AG08395 (cell line): Measurements from ENCODE around the gene PNKD.

Experiments
- DNase-seq: peaks from one replicate; pipeline ENCODE4 v3.0.0; 2012; ENCODE audit warnings: mixed read lengths, low spot score

The PNKD gene

DNA sequence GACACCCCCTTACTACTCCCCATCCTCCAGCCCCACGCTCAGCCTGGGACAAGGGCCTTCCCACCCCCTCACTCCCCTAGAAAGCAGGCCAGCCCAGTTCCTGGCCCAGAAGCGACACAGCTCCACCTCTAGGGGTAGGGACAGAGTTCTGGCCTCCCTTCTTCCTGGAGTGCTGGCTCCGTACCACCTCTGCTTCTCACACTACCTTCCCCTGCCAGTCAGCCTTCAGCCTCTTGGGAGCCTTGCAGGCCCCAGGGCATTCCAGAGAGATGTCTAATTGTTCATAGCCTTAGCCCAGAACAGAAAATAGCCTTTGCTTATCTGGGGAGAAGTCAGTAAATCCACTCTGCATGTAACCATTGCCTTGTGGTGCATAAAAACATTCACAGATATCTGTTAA, 73.3 kb downstream of the PNKD start:
- DNase-seq: peak; percentile 68

DNA sequence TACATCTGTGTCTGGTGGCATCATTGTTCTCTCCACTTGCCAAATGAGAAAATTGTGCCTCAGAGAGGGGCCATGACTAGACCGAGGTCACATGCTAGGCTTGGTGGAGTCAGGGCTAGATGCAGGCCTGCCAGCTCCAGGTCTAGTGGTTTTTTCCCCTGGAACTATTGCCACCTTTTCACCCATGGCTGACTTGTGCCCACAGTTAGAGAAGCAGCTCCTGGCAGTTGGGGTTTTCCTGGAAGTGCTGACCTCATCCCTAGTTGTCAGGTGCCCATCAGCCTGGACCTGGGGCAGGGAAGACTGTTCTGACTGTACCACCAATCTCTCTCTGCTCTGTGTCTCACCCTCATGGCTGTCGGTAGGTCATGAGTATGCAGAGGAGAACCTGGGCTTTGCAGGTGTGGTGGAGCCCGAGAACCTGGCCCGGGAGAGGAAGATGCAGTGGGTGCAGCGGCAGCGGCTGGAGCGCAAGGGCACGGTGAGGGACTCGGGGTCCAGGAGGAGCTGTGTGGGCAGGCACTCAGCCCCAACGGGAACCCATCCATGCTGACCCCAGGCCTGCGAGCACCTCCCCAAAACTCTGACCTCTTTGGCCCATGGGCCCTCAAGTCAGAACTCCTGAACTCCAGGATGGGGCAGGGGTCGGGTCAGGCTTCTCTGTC, 73.9 kb downstream of the PNKD start:
- no peak for DNase-seq

DNA sequence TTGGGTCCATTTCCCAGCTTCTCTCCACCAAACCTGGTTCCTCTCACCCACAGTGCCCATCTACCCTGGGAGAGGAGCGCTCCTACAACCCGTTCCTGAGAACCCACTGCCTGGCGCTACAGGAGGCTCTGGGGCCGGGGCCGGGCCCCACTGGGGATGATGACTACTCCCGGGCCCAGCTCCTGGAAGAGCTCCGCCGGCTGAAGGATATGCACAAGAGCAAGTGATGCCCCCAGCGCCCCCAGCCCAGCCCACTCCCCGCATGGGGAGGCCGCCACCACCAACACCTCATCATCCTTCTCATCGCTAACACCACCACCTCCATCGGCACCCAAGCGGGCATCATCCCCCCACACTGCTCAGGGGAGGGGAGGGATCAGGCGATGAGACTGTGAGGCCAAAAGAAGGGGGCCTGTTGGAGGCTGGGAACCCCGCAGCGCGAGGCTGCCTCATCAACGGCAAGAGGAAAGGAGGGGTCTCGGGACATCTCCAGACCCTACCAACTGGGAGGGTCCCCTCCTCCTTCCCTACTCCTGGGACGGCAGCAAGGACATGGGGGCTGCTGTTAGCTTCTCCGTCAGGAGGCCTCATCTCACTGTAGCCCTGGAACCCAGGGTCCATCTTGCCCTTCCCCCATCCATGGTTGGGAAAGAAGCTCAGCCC, 74.6 kb downstream of the PNKD start:
- no peak for DNase-seq

DNA sequence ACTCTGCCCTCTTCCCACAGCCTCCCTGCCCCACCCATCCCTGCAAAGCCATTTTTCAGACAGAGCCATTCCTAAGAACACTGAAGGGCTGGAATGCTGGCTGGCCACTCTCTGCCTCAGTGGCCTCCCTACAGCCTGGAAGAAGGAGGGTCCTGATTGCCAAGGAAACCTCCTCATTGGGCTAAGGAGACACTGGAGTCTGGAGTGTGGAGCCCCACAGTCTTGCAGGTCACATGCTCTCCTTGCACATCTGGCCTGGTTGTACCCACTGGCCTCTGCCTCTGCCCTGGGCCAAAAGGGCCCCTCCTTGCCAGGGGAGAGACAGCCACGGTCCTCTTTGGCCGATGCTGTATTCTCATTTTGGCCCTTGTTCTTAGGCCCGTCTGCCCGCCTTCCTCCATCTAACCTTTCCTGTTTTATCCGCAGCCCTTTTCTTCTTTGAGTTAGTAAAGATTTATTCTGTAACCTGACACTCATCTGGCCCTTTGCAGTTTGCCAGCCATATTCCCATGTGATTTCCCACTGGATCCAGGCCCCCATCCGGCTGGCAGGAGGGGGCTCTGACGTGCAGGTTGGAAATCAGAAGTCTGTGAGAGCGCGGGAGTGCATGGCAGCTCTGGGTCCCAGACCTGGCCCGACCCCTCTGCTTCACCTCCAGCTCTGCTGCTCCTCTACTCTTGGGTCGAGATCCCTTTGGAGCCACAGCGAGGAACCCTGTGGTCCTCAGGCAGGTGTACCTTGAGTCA, 75.3 kb downstream of the PNKD start:
- no peak for DNase-seq

- DNase-seq: no peak
These were observed 76.9 kb downstream of the PNKD start for GRCh38 chr2:218347172-218347571.

GRCh38 chr2:218354045-218354444, 83.7 kb downstream of the PNKD start:
- no peak for DNase-seq

DNA sequence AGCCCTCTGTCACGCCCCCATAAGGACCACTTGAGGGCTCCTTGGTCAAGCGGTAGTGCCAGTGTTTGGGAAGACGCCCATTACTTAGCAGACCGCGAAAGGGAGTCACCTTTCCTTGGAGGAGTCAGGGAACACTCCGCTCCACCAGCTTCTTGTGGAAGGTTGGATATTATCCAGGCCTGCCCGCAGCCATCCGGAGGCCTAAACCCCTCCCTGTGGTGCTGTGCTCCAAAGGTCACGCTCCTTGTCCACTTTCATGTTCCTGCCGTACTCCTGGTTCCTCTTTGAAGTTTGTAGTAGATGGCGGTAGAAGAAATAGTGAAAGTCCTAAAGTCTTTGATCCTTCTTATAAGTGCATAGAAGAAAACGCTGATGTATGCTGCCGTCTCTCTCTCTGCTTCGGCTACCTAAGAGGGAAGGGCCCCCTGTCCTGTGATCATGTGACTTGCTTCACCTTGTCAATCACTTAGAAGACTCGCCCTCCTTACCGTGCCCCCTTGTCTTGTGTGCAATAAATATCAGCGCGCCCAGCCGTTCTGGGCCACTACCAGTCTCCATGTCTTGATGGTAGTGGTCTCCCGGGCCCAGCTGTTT, 84.6 kb downstream of the PNKD start:
- no peak for DNase-seq

- DNase-seq: no peak
These were observed 87.2 kb downstream of the PNKD start for GRCh38 chr2:218357236-218358177.

DNA sequence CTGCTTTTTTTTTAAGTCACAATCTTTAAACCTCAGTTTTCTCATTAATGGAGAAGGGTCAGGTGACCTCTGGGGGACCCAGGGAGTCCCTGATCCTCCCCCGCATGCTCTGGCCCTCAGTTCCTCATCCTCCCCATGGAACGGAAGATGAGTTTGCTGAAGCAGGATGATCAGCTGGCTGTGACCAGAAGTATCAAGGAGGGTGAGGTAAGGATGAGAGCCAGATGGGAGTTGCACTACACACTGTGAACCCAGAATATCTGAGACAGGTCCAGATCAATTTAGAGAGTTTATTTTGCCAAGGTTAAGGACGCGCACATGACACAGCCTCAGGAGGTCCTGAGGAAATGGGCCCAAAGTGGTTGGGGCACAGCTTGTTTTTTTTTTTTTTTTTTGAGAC, 90.1 kb downstream of the PNKD start:
- no peak for DNase-seq

DNA sequence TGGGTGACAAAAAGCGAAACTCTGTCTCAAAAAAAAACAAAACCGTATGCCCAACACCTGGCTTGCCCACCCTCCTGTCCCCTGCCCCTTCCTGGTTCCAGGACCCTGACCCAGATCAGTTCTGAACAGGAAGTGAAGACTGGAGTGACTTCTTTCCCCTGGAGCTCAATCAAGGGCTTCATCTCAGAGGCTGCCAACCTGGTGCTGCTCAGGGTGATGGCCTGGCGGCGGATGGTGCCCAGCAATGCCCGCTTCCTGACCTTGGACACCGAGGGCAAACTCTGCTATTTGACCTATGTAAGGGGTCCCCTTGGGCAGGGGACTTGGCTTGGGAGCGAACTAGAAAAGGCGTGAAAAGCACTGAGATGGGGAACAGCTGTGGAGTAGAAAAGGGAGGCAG, 92.3 kb downstream of the PNKD start:
- DNase-seq: no peak

DNA sequence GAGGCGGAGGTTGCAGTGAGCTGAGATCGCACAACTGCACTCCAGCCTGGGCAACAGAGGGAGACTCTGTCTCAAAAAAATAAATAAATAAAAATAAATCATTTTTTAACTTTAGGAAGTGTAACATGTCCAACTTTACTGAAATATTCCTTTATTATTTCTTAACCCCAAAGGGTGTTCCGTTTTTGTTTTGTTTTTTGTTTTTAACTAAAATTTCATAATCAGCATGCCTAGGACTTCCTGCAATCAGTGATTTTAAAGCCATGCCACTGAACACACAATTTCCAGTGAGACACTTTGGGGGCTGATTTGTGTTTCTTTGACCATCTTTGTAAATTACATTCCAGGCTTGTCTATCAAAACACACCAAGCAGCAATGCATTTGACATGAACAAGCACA, 93.4 kb downstream of the PNKD start:
- DNase-seq: no peak

GRCh38 chr2:218364196-218364595, 93.9 kb downstream of the PNKD start:
- no peak for DNase-seq

GRCh38 chr2:218366621-218367414, 96.5 kb downstream of the PNKD start:
- no peak for DNase-seq

- peak; percentile 80 for DNase-seq
These were observed 97.3 kb downstream of the PNKD start for GRCh38 chr2:218367415-218368149.

DNA sequence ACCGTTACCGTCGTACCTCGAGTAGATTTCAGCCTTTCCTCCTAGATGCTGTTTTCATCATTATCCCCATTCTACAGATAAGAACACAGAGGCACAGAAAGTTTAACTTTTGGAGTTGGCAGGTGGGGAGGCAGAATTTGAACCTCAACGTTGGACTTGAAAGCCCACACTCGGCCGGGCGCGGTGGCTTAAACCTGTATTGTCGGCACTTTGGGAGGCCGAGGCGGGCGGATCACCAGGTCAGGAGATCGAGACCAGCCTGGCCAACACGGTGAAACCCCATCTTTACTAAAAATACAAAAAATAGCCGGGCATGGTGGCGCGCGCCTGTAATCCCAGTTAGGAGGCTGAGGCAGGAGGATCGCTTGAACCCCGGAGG, 97.8 kb downstream of the PNKD start:
- DNase-seq: no peak

DNA sequence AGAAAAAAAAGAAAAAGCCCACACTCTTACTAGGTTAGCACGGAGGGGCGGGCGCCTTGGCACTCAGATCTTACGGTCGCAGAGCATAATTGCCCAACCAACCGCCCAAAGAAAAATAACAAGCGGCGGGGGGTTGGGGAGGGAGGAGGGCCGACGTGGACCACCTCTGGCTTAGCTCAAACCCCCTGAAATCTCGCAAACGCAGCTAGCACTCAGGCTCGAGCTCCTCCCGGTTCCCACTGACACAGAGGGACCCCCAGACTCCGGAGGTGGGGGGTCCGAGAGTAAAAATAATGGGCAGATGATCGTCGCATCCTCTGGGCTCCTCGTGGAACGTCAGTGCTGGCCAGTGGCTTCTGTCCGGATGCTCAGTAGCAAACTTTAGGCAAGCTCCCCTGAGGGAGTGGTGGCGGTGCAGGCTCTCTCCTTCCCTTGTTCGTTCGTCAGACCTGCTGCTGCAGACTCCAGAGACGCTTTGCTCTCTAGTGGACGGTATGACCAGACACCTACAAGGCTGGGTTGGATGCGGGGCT, 98.4 kb downstream of the PNKD start:
- DNase-seq: peak; percentile 46

GRCh38 chr2:218369330-218369729, 99.0 kb downstream of the PNKD start:
- DNase-seq: no peak

GRCh38 chr2:218370410-218371063, 100.2 kb downstream of the PNKD start:
- no peak for DNase-seq

DNA sequence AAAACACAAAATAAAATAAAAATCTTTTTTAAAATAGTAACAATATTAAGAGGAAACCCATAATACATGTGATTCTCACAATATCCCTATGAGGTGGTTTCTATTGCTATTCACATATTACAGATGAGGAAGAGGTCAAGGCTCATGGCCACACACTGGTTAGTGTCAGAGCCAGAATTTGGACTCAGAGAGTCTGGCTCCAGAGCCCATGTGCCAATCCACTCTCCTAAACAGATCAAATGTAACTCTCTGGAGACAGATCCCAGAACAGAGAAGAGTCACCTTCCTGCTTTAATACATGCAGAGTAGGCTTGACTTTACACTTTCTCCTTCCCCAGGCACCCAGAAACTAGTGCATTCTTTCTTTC, 101.6 kb downstream of the PNKD start:
- DNase-seq: no peak

DNA sequence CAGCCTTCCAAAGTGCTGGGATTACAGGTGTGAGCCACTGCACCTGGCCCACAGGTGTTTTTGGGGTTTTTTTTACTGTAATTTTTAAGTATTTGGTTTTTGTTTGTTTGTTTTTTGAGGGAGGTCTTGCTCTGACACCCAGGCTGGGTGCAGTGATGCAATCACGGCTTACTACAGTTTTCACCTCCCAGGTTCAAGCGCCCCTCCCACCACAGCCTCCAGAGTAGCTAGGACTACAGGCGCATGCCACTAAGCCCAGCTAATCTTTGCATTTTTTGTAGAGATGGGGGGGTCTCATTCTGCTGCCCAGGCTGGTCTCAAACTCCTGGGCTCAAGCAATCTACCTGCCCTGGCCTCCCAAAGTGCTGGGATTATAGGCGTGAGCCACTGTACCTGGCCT, 104.5 kb downstream of the PNKD start:
- no peak for DNase-seq
